ENCODE data around the gene MAP3K2.

The MAP3K2 gene

GRCh38 chr2:127255146-127255545, 132.6 kb downstream of the MAP3K2 start:
- no peak overlapping the region for H3K4me3 ChIP-seq (ENCODE audit: low read depth, low read length, poor library complexity, severe bottlenecking)
- no peaks in the 10 kb centered on the region for H3K4me1 ChIP-seq (ENCODE audit: insufficient read depth, low read length, severe bottlenecking)
- no peaks in the 10 kb centered on the region for H3K9me2 ChIP-seq (ENCODE audit: low read depth, low read length)
- H2AFZ ChIP-seq (ENCODE audit: low read length): no peak overlapping the region
- TF ChIP-seq EZH2 (IDR thresholded peaks at IDR 0.05; ENCODE audit: borderline replicate concordance, low read length) (no peak), CTCF (IDR thresholded peaks at IDR 0.05; ENCODE audit: low read length) (no peak)
- no peaks in the 10 kb centered on the region for H4K20me1 ChIP-seq (ENCODE audit: insufficient read depth, low read length)
- peaks cover 37% of the 10 kb centered on the region for H3K36me3 ChIP-seq (ENCODE audit: insufficient read depth, low read length)
- H3K27me3 ChIP-seq (ENCODE audit: insufficient read depth, low read length): no peaks in the 10 kb centered on the region
- H3K9me3 ChIP-seq (ENCODE audit: low read length): no peaks in the 10 kb centered on the region
- H3K79me2 ChIP-seq (ENCODE audit: insufficient read depth, low read length): no peaks in the 10 kb centered on the region
- H3K9ac ChIP-seq (ENCODE audit: low read length): no peak overlapping the region
- no peak overlapping the region for H3K27ac ChIP-seq (ENCODE audit: low read depth, low read length, poor library complexity, severe bottlenecking)
- H3F3A ChIP-seq (ENCODE audit: insufficient read depth, low read length): no peaks in the 10 kb centered on the region
- no peak overlapping the region for H3K4me2 ChIP-seq (ENCODE audit: low read length)

- Histone ChIP-seq H4K20me1 (ENCODE audit: insufficient read depth, low read length) (no peaks in the 10 kb centered on the region), H3K4me2 (ENCODE audit: low read length) (no peak overlapping the region), H3K79me2 (ENCODE audit: insufficient read depth, low read length) (no peaks in the 10 kb centered on the region), H3K9me3 (ENCODE audit: low read length) (no peaks in the 10 kb centered on the region), H3K9ac (ENCODE audit: low read length) (no peak overlapping the region), H3K9me2 (ENCODE audit: low read depth, low read length) (no peaks in the 10 kb centered on the region), H3F3A (ENCODE audit: insufficient read depth, low read length) (no peaks in the 10 kb centered on the region), H3K4me3 (ENCODE audit: low read depth, low read length, poor library complexity, severe bottlenecking) (no peak overlapping the region), H3K27me3 (ENCODE audit: insufficient read depth, low read length) (no peaks in the 10 kb centered on the region), H3K36me3 (ENCODE audit: insufficient read depth, low read length) (peaks cover 30% of the 10 kb centered on the region), H3K27ac (ENCODE audit: low read depth, low read length, poor library complexity, severe bottlenecking) (no peak overlapping the region), H2AFZ (ENCODE audit: low read length) (no peak overlapping the region), H3K4me1 (ENCODE audit: insufficient read depth, low read length, severe bottlenecking) (no peaks in the 10 kb centered on the region)
- TF ChIP-seq EZH2 (IDR thresholded peaks at IDR 0.05; ENCODE audit: borderline replicate concordance, low read length): no peak
- no peak for TF ChIP-seq CTCF (IDR thresholded peaks at IDR 0.05; ENCODE audit: low read length)
Observed at GRCh38 chr2:127254386-127254981, 133.3 kb downstream of the MAP3K2 start.

Measured in OCI-LY1 (cell line).